ENCODE results near the gene CTNNA3. TPM values are rescaled to one million over a fixed set of nuclear protein-coding genes. Genes with fewer than 3 reads are reported as not detected.

CTNNA3 gene
- total and polyA plus RNA-seq, 9 donors = 4.1 to 18.8 (median 6.3) TPM

- H3K9me3 ChIP-seq (replicated peaks; ENCODE audit: control insufficient read depth, low read depth, low read length) = peaks cover 2% of the 10 kb centered on the region
- DNase-seq = no peak
- WGBS (ENCODE audit: insufficient coverage) = 88% methylated on average over 1 of the region's 3 CpGs
- no peak overlapping the region for H3K27ac ChIP-seq (ENCODE audit: low read length)
- no peak overlapping the region for H3K4me3 ChIP-seq (ENCODE audit: low read length)
- H3K36me3 ChIP-seq (ENCODE audit: control insufficient read depth, insufficient read depth, low read length) = no peaks in the 10 kb centered on the region
- no peaks in the 10 kb centered on the region for H3K4me1 ChIP-seq (ENCODE audit: control insufficient read depth, insufficient read depth, low read length)
- H3K27me3 ChIP-seq (ENCODE audit: control insufficient read depth, insufficient read depth, low read length) = no peaks in the 10 kb centered on the region
Measured at GRCh38 chr10:65968871-65969270, 1727.1 kb downstream of the CTNNA3 start.

- H3K9me3 ChIP-seq (replicated peaks; ENCODE audit: control insufficient read depth, low read depth, low read length) = peaks cover 2% of the 10 kb centered on the region
- H3K27me3 ChIP-seq (ENCODE audit: control insufficient read depth, insufficient read depth, low read length) = no peaks in the 10 kb centered on the region
- H3K27ac ChIP-seq (ENCODE audit: low read length) = no peak overlapping the region
- H3K4me1 ChIP-seq (ENCODE audit: control insufficient read depth, insufficient read depth, low read length) = no peaks in the 10 kb centered on the region
- no peak for DNase-seq
- H3K4me3 ChIP-seq (ENCODE audit: low read length) = no peak overlapping the region
- WGBS (ENCODE audit: insufficient coverage) = 80% methylated on average over 1 of the region's 1 CpG
- no peaks in the 10 kb centered on the region for H3K36me3 ChIP-seq (ENCODE audit: control insufficient read depth, insufficient read depth, low read length)
Measured at GRCh38 chr10:65968437-65968836, 1727.6 kb downstream of the CTNNA3 start.

GRCh38 chr10:65964205-65964604, 1731.8 kb downstream of the CTNNA3 start:
- Histone ChIP-seq H3K4me3 (ENCODE audit: low read length) (no peak overlapping the region), H3K27ac (ENCODE audit: low read length) (no peak overlapping the region), H3K36me3 (ENCODE audit: control insufficient read depth, insufficient read depth, low read length) (no peaks in the 10 kb centered on the region), H3K9me3 (replicated peaks; ENCODE audit: control insufficient read depth, low read depth, low read length) (peaks cover 5% of the 10 kb centered on the region), H3K4me1 (ENCODE audit: control insufficient read depth, insufficient read depth, low read length) (no peaks in the 10 kb centered on the region), H3K27me3 (ENCODE audit: control insufficient read depth, insufficient read depth, low read length) (no peaks in the 10 kb centered on the region)
- DNase-seq = no peak
- WGBS (ENCODE audit: insufficient coverage) = no CpG with 5 or more reads among the region's 1 CpG

GRCh38 chr10:65952086-65952485, 1743.9 kb downstream of the CTNNA3 start:
- Histone ChIP-seq H3K4me1 (ENCODE audit: control insufficient read depth, insufficient read depth, low read length) (no peaks in the 10 kb centered on the region), H3K27ac (ENCODE audit: low read length) (no peak overlapping the region), H3K36me3 (ENCODE audit: control insufficient read depth, insufficient read depth, low read length) (no peaks in the 10 kb centered on the region), H3K27me3 (ENCODE audit: control insufficient read depth, insufficient read depth, low read length) (no peaks in the 10 kb centered on the region), H3K4me3 (ENCODE audit: low read length) (no peak overlapping the region), H3K9me3 (replicated peaks; ENCODE audit: control insufficient read depth, low read depth, low read length) (no peaks in the 10 kb centered on the region)
- no peak for DNase-seq

GRCh38 chr10:65950075-65950474, 1745.9 kb downstream of the CTNNA3 start:
- H3K27me3 ChIP-seq (ENCODE audit: control insufficient read depth, insufficient read depth, low read length) = no peaks in the 10 kb centered on the region
- peak; percentile 27 for DNase-seq
- no peaks in the 10 kb centered on the region for H3K9me3 ChIP-seq (replicated peaks; ENCODE audit: control insufficient read depth, low read depth, low read length)
- no peaks in the 10 kb centered on the region for H3K4me1 ChIP-seq (ENCODE audit: control insufficient read depth, insufficient read depth, low read length)
- H3K4me3 ChIP-seq (ENCODE audit: low read length) = no peak overlapping the region
- H3K27ac ChIP-seq (ENCODE audit: low read length) = no peak overlapping the region
- no peaks in the 10 kb centered on the region for H3K36me3 ChIP-seq (ENCODE audit: control insufficient read depth, insufficient read depth, low read length)
- WGBS (ENCODE audit: insufficient coverage) = 39% methylated on average over 2 of the region's 2 CpGs

GRCh38 chr10:65949526-65949925, 1746.5 kb downstream of the CTNNA3 start:
- no peak overlapping the region for H3K4me3 ChIP-seq (ENCODE audit: low read length)
- no CpG with 5 or more reads among the region's 2 CpGs for WGBS (ENCODE audit: insufficient coverage)
- no peaks in the 10 kb centered on the region for H3K36me3 ChIP-seq (ENCODE audit: control insufficient read depth, insufficient read depth, low read length)

GRCh38 chr10:65945061-65945460, 1750.9 kb downstream of the CTNNA3 start:
- Histone ChIP-seq H3K9me3 (replicated peaks; ENCODE audit: control insufficient read depth, low read depth, low read length) (no peaks in the 10 kb centered on the region), H3K4me3 (ENCODE audit: low read length) (no peak overlapping the region), H3K27ac (ENCODE audit: low read length) (no peak overlapping the region), H3K27me3 (ENCODE audit: control insufficient read depth, insufficient read depth, low read length) (no peaks in the 10 kb centered on the region), H3K4me1 (ENCODE audit: control insufficient read depth, insufficient read depth, low read length) (peaks cover 2% of the 10 kb centered on the region), H3K36me3 (ENCODE audit: control insufficient read depth, insufficient read depth, low read length) (no peaks in the 10 kb centered on the region)
- 80% methylated on average over 2 of the region's 3 CpGs for WGBS (ENCODE audit: insufficient coverage)
- DNase-seq = no peak

More at GRCh38 chr10:65949526-65949925, 1746.5 kb downstream of the CTNNA3 start:
- H3K27me3 ChIP-seq (ENCODE audit: control insufficient read depth, insufficient read depth, low read length) = no peaks in the 10 kb centered on the region
- DNase-seq = no peak
- no peaks in the 10 kb centered on the region for H3K4me1 ChIP-seq (ENCODE audit: control insufficient read depth, insufficient read depth, low read length)
- no peak overlapping the region for H3K27ac ChIP-seq (ENCODE audit: low read length)
- no peaks in the 10 kb centered on the region for H3K9me3 ChIP-seq (replicated peaks; ENCODE audit: control insufficient read depth, low read depth, low read length)

- Histone ChIP-seq H3K27ac (ENCODE audit: low read length) (no peak overlapping the region), H3K27me3 (ENCODE audit: control insufficient read depth, insufficient read depth, low read length) (no peaks in the 10 kb centered on the region), H3K4me3 (ENCODE audit: low read length) (no peak overlapping the region), H3K9me3 (replicated peaks; ENCODE audit: control insufficient read depth, low read depth, low read length) (no peaks in the 10 kb centered on the region), H3K36me3 (ENCODE audit: control insufficient read depth, insufficient read depth, low read length) (no peaks in the 10 kb centered on the region), H3K4me1 (ENCODE audit: control insufficient read depth, insufficient read depth, low read length) (peaks cover 2% of the 10 kb centered on the region)
- no peak for DNase-seq
- WGBS (ENCODE audit: insufficient coverage) = 100% methylated on average over 1 of the region's 2 CpGs
Measured at GRCh38 chr10:65943451-65943850, 1752.5 kb downstream of the CTNNA3 start.

GRCh38 chr10:65940816-65941662, 1755.0 kb downstream of the CTNNA3 start:
- Histone ChIP-seq H3K27ac (ENCODE audit: low read length) (no peak overlapping the region), H3K36me3 (ENCODE audit: control insufficient read depth, insufficient read depth, low read length) (no peaks in the 10 kb centered on the region), H3K27me3 (ENCODE audit: control insufficient read depth, insufficient read depth, low read length) (no peaks in the 10 kb centered on the region), H3K9me3 (replicated peaks; ENCODE audit: control insufficient read depth, low read depth, low read length) (no peaks in the 10 kb centered on the region), H3K4me1 (ENCODE audit: control insufficient read depth, insufficient read depth, low read length) (peaks cover 2% of the 10 kb centered on the region), H3K4me3 (ENCODE audit: low read length) (no peak overlapping the region)
- WGBS (ENCODE audit: insufficient coverage) = no CpG with 5 or more reads among the region's 3 CpGs
- peak; percentile 48 for DNase-seq

- no peak overlapping the region for H3K4me3 ChIP-seq (ENCODE audit: low read length)
- H3K27me3 ChIP-seq (ENCODE audit: control insufficient read depth, insufficient read depth, low read length) = no peaks in the 10 kb centered on the region
- H3K27ac ChIP-seq (ENCODE audit: low read length) = no peak overlapping the region
- DNase-seq = no peak
- H3K4me1 ChIP-seq (ENCODE audit: control insufficient read depth, insufficient read depth, low read length) = peaks cover 2% of the 10 kb centered on the region
- H3K36me3 ChIP-seq (ENCODE audit: control insufficient read depth, insufficient read depth, low read length) = no peaks in the 10 kb centered on the region
- no peaks in the 10 kb centered on the region for H3K9me3 ChIP-seq (replicated peaks; ENCODE audit: control insufficient read depth, low read depth, low read length)
Measured at GRCh38 chr10:65940105-65940504, 1755.9 kb downstream of the CTNNA3 start.

All from muscle of leg (tissue), 11 donors.